DMS 273 treated with DMSO at 0.1 percent for 48 hours (cell line): ENCODE measurements around the gene FOXJ1.

ENCODE experiments used
- DNase-seq: peaks from one replicate; lab custom pipeline; 2025; lab: John Stamatoyannopoulos, UW

The FOXJ1 gene

GRCh38 chr17:76160896-76161528 is 20.0 kb upstream of the FOXJ1 start:
- DNase-seq = no peak

GRCh38 chr17:76159157-76159556 is 18.1 kb upstream of the FOXJ1 start:
- no peak for DNase-seq

GRCh38 chr17:76157759-76158158 is 16.7 kb upstream of the FOXJ1 start:
- no peak for DNase-seq

- DNase-seq = no peak
These were observed 15.6 kb upstream of the FOXJ1 start for GRCh38 chr17:76156662-76156991.

GRCh38 chr17:76155988-76156661 is 15.1 kb upstream of the FOXJ1 start:
- DNase-seq = no peak

- no peak for DNase-seq
These were observed 14.1 kb upstream of the FOXJ1 start for GRCh38 chr17:76154936-76155845.

- no peak for DNase-seq
These were observed 13.2 kb upstream of the FOXJ1 start for GRCh38 chr17:76154292-76154691.

- no peak for DNase-seq
These were observed 12.6 kb upstream of the FOXJ1 start for GRCh38 chr17:76153640-76154039.

GRCh38 chr17:76153202-76153601 is 12.2 kb upstream of the FOXJ1 start:
- DNase-seq = no peak

- DNase-seq = no peak
These were observed 11.5 kb upstream of the FOXJ1 start for GRCh38 chr17:76152591-76152990.

GRCh38 chr17:76151896-76152454 is 10.9 kb upstream of the FOXJ1 start:
- no peak for DNase-seq

GRCh38 chr17:76150712-76151622 is 9.9 kb upstream of the FOXJ1 start:
- no peak for DNase-seq

GRCh38 chr17:76149214-76149613 is 8.2 kb upstream of the FOXJ1 start:
- no peak for DNase-seq

- no peak for DNase-seq
These were observed 6.9 kb upstream of the FOXJ1 start for GRCh38 chr17:76148015-76148326.

GRCh38 chr17:76147211-76148014 is 6.4 kb upstream of the FOXJ1 start:
- DNase-seq = no peak

GRCh38 chr17:76146053-76146851 is 5.2 kb upstream of the FOXJ1 start:
- DNase-seq = no peak

- DNase-seq = no peak
These were observed 4.4 kb upstream of the FOXJ1 start for GRCh38 chr17:76145231-76146052.

- no peak for DNase-seq
These were observed 1.6 kb upstream of the FOXJ1 start for GRCh38 chr17:76142585-76143041.

- DNase-seq = no peak
These were observed 1.1 kb upstream of the FOXJ1 start for GRCh38 chr17:76142039-76142584.
